ENCODE data around the gene FADS2.

The FADS2 gene

GRCh38 chr11:61851900-61852295 is 23.8 kb downstream of the FADS2 start:
- no peaks in the 10 kb centered on the region for H3K27me3 ChIP-seq (ENCODE audit: low read length)
- no peak overlapping the region for H2AFZ ChIP-seq (ENCODE audit: low read depth, low read length, severe bottlenecking)
- H3K9me3 ChIP-seq (ENCODE audit: insufficient read depth, low read length) = no peaks in the 10 kb centered on the region
- no peak overlapping the region for H3K4me2 ChIP-seq (ENCODE audit: low read depth, low read length, poor library complexity, severe bottlenecking)
- no peaks in the 10 kb centered on the region for H3K79me2 ChIP-seq (ENCODE audit: insufficient read depth, low read length)
- H3K36me3 ChIP-seq (ENCODE audit: low read length) = no peaks in the 10 kb centered on the region
- no peak overlapping the region for H3K9ac ChIP-seq (ENCODE audit: low read length)
- no peak overlapping the region for H3K27ac ChIP-seq (ENCODE audit: low read depth, low read length)
- H4K20me1 ChIP-seq (ENCODE audit: low read depth, low read length) = no peaks in the 10 kb centered on the region
- no peak for TF ChIP-seq CTCF (IDR thresholded peaks at IDR 0.05; ENCODE audit: insufficient read depth, low read length, poor library complexity, severe bottlenecking)
- TF ChIP-seq EZH2phosphoT487 (conservative IDR thresholded peaks at IDR 0.05; ENCODE audit: low read length) = no peak
- no peaks in the 10 kb centered on the region for H3F3A ChIP-seq (ENCODE audit: insufficient read depth)
- H3K4me3 ChIP-seq (ENCODE audit: insufficient read depth, low read length, poor library complexity, severe bottlenecking) = no peak overlapping the region
- no peaks in the 10 kb centered on the region for H3K9me2 ChIP-seq (replicated peaks; ENCODE audit: insufficient read depth, low read length)

- no peak overlapping the region for H2AFZ ChIP-seq (ENCODE audit: low read depth, low read length, severe bottlenecking)
- H3K79me2 ChIP-seq (ENCODE audit: insufficient read depth, low read length) = no peaks in the 10 kb centered on the region
- no peaks in the 10 kb centered on the region for H3K9me3 ChIP-seq (ENCODE audit: insufficient read depth, low read length)
- H3K27me3 ChIP-seq (ENCODE audit: low read length) = no peaks in the 10 kb centered on the region
- no peaks in the 10 kb centered on the region for H3K9me2 ChIP-seq (replicated peaks; ENCODE audit: insufficient read depth, low read length)
- no peak overlapping the region for H3K4me2 ChIP-seq (ENCODE audit: low read depth, low read length, poor library complexity, severe bottlenecking)
- no peak overlapping the region for H3K4me3 ChIP-seq (ENCODE audit: insufficient read depth, low read length, poor library complexity, severe bottlenecking)
- no peaks in the 10 kb centered on the region for H4K20me1 ChIP-seq (ENCODE audit: low read depth, low read length)
- no peak overlapping the region for H3K27ac ChIP-seq (ENCODE audit: low read depth, low read length)
- no peak overlapping the region for H3K9ac ChIP-seq (ENCODE audit: low read length)
- no peaks in the 10 kb centered on the region for H3F3A ChIP-seq (ENCODE audit: insufficient read depth)
- no peaks in the 10 kb centered on the region for H3K36me3 ChIP-seq (ENCODE audit: low read length)
- TF ChIP-seq CTCF (IDR thresholded peaks at IDR 0.05; ENCODE audit: insufficient read depth, low read length, poor library complexity, severe bottlenecking) (no peak), EZH2phosphoT487 (conservative IDR thresholded peaks at IDR 0.05; ENCODE audit: low read length) (no peak)
Measured at GRCh38 chr11:61853698-61854169, 25.6 kb downstream of the FADS2 start.

- H3K36me3 ChIP-seq (ENCODE audit: low read length) = no peaks in the 10 kb centered on the region
Measured at GRCh38 chr11:61854206-61854895, 26.3 kb downstream of the FADS2 start.

More at GRCh38 chr11:61854206-61854895, 26.3 kb downstream of the FADS2 start:
- no peaks in the 10 kb centered on the region for H3F3A ChIP-seq (ENCODE audit: insufficient read depth)
- no peak for TF ChIP-seq CTCF (IDR thresholded peaks at IDR 0.05; ENCODE audit: insufficient read depth, low read length, poor library complexity, severe bottlenecking)
- TF ChIP-seq EZH2phosphoT487 (conservative IDR thresholded peaks at IDR 0.05; ENCODE audit: low read length) = no peak
- no peaks in the 10 kb centered on the region for H3K9me3 ChIP-seq (ENCODE audit: insufficient read depth, low read length)
- H3K9ac ChIP-seq (ENCODE audit: low read length) = no peak overlapping the region
- no peaks in the 10 kb centered on the region for H3K27me3 ChIP-seq (ENCODE audit: low read length)
- no peak overlapping the region for H3K27ac ChIP-seq (ENCODE audit: low read depth, low read length)
- no peak overlapping the region for H3K4me2 ChIP-seq (ENCODE audit: low read depth, low read length, poor library complexity, severe bottlenecking)
- no peaks in the 10 kb centered on the region for H3K79me2 ChIP-seq (ENCODE audit: insufficient read depth, low read length)
- no peak overlapping the region for H2AFZ ChIP-seq (ENCODE audit: low read depth, low read length, severe bottlenecking)
- H3K4me3 ChIP-seq (ENCODE audit: insufficient read depth, low read length, poor library complexity, severe bottlenecking) = no peak overlapping the region
- no peaks in the 10 kb centered on the region for H4K20me1 ChIP-seq (ENCODE audit: low read depth, low read length)
- no peaks in the 10 kb centered on the region for H3K9me2 ChIP-seq (replicated peaks; ENCODE audit: insufficient read depth, low read length)

Measured in SU-DHL-6 (cell line).